SK-N-MC (cell line): ENCODE data around the gene PRDM7.

Source experiments
- EZH2 ChIP-seq: fragments of 200-600 bp; sonication (generic); IDR thresholded peaks from one replicate; pipeline ENCODE4 v1.6.1; 2017; ENCODE audit warnings: antibody characterized with exemption
- POLR2AphosphoS5 ChIP-seq: IDR thresholded peaks from 2 replicates; pipeline ENCODE4 v1.6.1; 2012; ENCODE audit warnings: mild to moderate bottlenecking, low read depth, low read length, borderline replicate concordance

DNA sequence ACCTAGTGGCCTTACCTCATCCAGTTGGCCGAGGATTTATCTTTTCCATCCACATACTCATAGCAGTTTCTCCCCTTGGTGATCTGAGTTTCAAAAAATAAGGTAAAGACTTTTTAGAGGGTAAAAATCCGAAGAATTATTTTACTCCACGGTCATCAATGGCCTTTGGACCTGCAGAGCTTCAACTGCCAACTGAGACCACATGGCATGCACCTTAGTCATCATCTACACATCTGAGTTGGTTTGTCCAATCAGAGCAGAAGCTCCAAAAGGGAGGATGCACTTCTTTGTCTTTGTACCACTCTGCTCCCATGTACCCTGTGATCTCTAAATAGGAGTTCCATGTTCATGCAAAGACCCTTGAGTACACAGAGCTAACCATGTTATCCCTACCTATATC lies 15.7 kb downstream of the PRDM7 start:
- TF ChIP-seq POLR2AphosphoS5 (no peak), EZH2 (no peak)
